ENCODE data around the gene LYPLAL1. TPM values are rescaled to one million over a fixed set of nuclear protein-coding genes. Genes with fewer than 3 reads are reported as not detected.

The LYPLAL1 gene
- total RNA-seq, 1 experiment from 2014 or later, result 21.1 TPM

DNA sequence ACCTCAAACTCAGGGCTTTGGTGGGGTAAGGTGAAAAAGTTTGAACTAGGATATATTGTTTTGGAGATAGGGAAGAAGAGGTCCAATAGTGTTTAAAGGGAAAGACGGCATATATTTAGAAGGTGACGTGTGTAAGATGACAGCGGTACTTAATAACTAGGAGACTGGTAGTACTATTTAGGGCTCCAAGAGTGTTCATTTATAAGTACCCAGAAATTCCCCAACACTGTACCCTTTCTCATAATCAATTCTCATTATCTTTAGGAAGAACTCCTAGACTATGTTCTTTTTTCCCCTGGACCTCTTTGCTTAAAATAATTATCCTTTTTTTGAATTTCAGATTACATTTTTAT lies 1.5 kb downstream of the LYPLAL1 start:
- Histone ChIP-seq H2AFZ (ENCODE audit: low read length) (no peak overlapping the region), H2BK12ac (ENCODE audit: insufficient read length, low read depth, low read length) (no peak overlapping the region), H2BK20ac (ENCODE audit: low read depth, low read length, poor library complexity, severe bottlenecking) (no peak overlapping the region), H3K27me3 (ENCODE audit: insufficient read depth, low read length) (no peaks in the 10 kb centered on the region), H3K4me1 (ENCODE audit: insufficient read depth, low read length) (no peaks in the 10 kb centered on the region), H3K9ac (ENCODE audit: extremely low read depth, insufficient read length, low read length) (no peak overlapping the region), H2BK120ac (ENCODE audit: low read depth, low read length, poor library complexity, severe bottlenecking) (no peak overlapping the region), H3K4ac (ENCODE audit: low read depth, low read length) (no peak overlapping the region), H3K79me2 (ENCODE audit: insufficient read depth, low read length) (no peaks in the 10 kb centered on the region), H3K18ac (ENCODE audit: insufficient read length, low read depth, low read length) (no peak overlapping the region), H4K20me1 (ENCODE audit: control insufficient read depth, insufficient read depth, insufficient read length) (no peaks in the 10 kb centered on the region), H3K79me1 (ENCODE audit: insufficient read depth, low read depth, low read length, poor library complexity, severe bottlenecking) (no peaks in the 10 kb centered on the region), H3K9me3 (ENCODE audit: control insufficient read depth, low read depth, low read length) (no peaks in the 10 kb centered on the region), H3K14ac (ENCODE audit: insufficient read depth, low read length) (no peak overlapping the region), H3T11ph (ENCODE audit: low read length) (no peak overlapping the region), H4K5ac (ENCODE audit: insufficient read length, low read depth, low read length) (no peak overlapping the region), H3K56ac (ENCODE audit: insufficient read length, low read depth, low read length) (no peak overlapping the region), H2AK5ac (ENCODE audit: insufficient read length, low read length) (no peak overlapping the region), H3K27ac (ENCODE audit: insufficient read length, low read depth, low read length) (peak overlapping the region; percentile 41), H3K23me2 (ENCODE audit: insufficient read length, low read depth, low read length, poor library complexity, severe bottlenecking) (peaks cover 9% of the 10 kb centered on the region), H3K4me2 (ENCODE audit: insufficient read depth, insufficient read length, low read length) (peak overlapping the region; percentile 93), H3K23ac (ENCODE audit: insufficient read length, low read depth, low read length) (no peak overlapping the region), H4K8ac (replicated peaks; ENCODE audit: insufficient read length, low read depth, low read length) (no peak overlapping the region), H4K91ac (ENCODE audit: insufficient read length, low read depth, low read length) (no peak overlapping the region), H2BK5ac (ENCODE audit: insufficient read length, low read length) (no peak overlapping the region), H2BK15ac (ENCODE audit: low read depth, low read length) (no peak overlapping the region)
- no peaks in the 10 kb centered on the region; a peak in 2 of 5 replicates for H3K9me3 Mint-ChIP-seq
- TF ChIP-seq, protein P1, sequence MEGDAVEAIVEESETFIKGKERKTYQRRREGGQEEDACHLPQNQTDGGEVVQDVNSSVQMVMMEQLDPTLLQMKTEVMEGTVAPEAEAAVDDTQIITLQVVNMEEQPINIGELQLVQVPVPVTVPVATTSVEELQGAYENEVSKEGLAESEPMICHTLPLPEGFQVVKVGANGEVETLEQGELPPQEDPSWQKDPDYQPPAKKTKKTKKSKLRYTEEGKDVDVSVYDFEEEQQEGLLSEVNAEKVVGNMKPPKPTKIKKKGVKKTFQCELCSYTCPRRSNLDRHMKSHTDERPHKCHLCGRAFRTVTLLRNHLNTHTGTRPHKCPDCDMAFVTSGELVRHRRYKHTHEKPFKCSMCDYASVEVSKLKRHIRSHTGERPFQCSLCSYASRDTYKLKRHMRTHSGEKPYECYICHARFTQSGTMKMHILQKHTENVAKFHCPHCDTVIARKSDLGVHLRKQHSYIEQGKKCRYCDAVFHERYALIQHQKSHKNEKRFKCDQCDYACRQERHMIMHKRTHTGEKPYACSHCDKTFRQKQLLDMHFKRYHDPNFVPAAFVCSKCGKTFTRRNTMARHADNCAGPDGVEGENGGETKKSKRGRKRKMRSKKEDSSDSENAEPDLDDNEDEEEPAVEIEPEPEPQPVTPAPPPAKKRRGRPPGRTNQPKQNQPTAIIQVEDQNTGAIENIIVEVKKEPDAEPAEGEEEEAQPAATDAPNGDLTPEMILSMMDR (conservative IDR thresholded peaks at IDR 0.05), result no peak
- no peaks in the 10 kb centered on the region for H3K27me3 Mint-ChIP-seq (ENCODE audit: low read depth)
- H3K27ac Mint-ChIP-seq, result peak overlapping the region; percentile 96 to 98 (median 98); a peak in 6 of 7 replicates
- H3K4me3 Mint-ChIP-seq, result peak overlapping the region; percentile 94 to 95
- 100% methylated on average over 2 of the region's 3 CpGs for WGBS (ENCODE audit: extremely low coverage, insufficient read length, low lambda C conversion rate)
- peaks cover 24% of the 10 kb centered on the region in 2 experiments for H3K4me1 Mint-ChIP-seq
- no peak for DNase-seq
- H3K36me3 Mint-ChIP-seq (ENCODE audit: insufficient read depth in 1 of 3, low read depth in 3 of 3), result 0 out of 7 replicates have a peak, but pooled peaks cover 0 to 5% (median 2%) of the 10 kb centered on the region in 3 experiments
